SK-N-SH treated with all-trans-retinoic acid at 6 μM for 48 hours (cell line): ENCODE data around the gene BACH2.

ENCODE experiments used
- ATAC-seq: fragments of 200-7000 bp; cut with Tn5 transposase; 3 replicates; pipeline ENCODE4 v1.9.1; 2020; ENCODE audit warnings: mild to moderate bottlenecking, moderate library complexity
- ARNTL ChIP-seq: fragments of 450-650 bp; formaldehyde crosslinking; IDR thresholded peaks from 2 replicates; pipeline ENCODE4 v1.5.0; 2020; ENCODE audit warnings: low read depth, mild to moderate bottlenecking, moderate library complexity, borderline replicate concordance
- BACH2 ChIP-seq: fragments of 250-450 bp; sonication (Bioruptor Pico); IDR thresholded peaks from 2 replicates; pipeline ENCODE4 v1.9.0; 2021; ENCODE audit warnings: mild to moderate bottlenecking, borderline replicate concordance
- CREB5 ChIP-seq: fragments of 250-450 bp; sonication (Bioruptor Pico); IDR thresholded peaks from 2 replicates; pipeline ENCODE4 v1.5.1; 2020; ENCODE audit warnings: low read depth, mild to moderate bottlenecking, moderate library complexity
- CSDC2 ChIP-seq: fragments of 250-450 bp; sonication (Bioruptor Pico); IDR thresholded peaks from 2 replicates; pipeline ENCODE4 v1.5.0; 2020; ENCODE audit warnings: mild to moderate bottlenecking, moderate library complexity
- ESRRG ChIP-seq: fragments of 250-450 bp; sonication (Bioruptor Pico); IDR thresholded peaks from 2 replicates; pipeline ENCODE4 v1.6.1; 2021; ENCODE audit warnings: mild to moderate bottlenecking
- GLIS3 ChIP-seq: fragments of 250-450 bp; sonication (Bioruptor Pico); IDR thresholded peaks from 2 replicates; pipeline ENCODE4 v1.5.0; 2020; ENCODE audit warnings: mild to moderate bottlenecking, moderate library complexity
- ISL1 ChIP-seq: fragments of 250-450 bp; sonication (Bioruptor Pico); IDR thresholded peaks from 2 replicates; pipeline ENCODE4 v2.1.2; 2022; ENCODE audit warnings: mild to moderate bottlenecking, moderate library complexity
- PATZ1 ChIP-seq: fragments of 250-450 bp; sonication (Bioruptor Pico); IDR thresholded peaks from 2 replicates; pipeline ENCODE4 v1.8.0; 2020; ENCODE audit warnings: mild to moderate bottlenecking, moderate library complexity, borderline replicate concordance
- POU6F1 ChIP-seq: fragments of 250-450 bp; sonication (Bioruptor Pico); IDR thresholded peaks from 2 replicates; pipeline ENCODE4 v1.8.0; 2021; ENCODE audit warnings: low read depth, mild to moderate bottlenecking, moderate library complexity, borderline replicate concordance
- PPARA ChIP-seq: fragments of 250-450 bp; sonication (Bioruptor Pico); IDR thresholded peaks from 2 replicates; pipeline ENCODE4 v1.5.0; 2020; ENCODE audit warnings: mild to moderate bottlenecking, borderline replicate concordance
- RARB ChIP-seq: fragments of 250-450 bp; sonication (Bioruptor Pico); IDR thresholded peaks from 2 replicates; pipeline ENCODE4 v1.8.0; 2021; ENCODE audit warnings: mild to moderate bottlenecking, moderate library complexity
- SNAI2 ChIP-seq: fragments of 250-450 bp; sonication (Bioruptor Pico); IDR thresholded peaks from 2 replicates; pipeline ENCODE4 v1.5.0; 2020; ENCODE audit warnings: mild to moderate bottlenecking, moderate library complexity
- TCF4 ChIP-seq: fragments of 250-450 bp; sonication (Bioruptor Pico); IDR thresholded peaks from 2 replicates; pipeline ENCODE4 v1.8.0; 2021; ENCODE audit warnings: mild to moderate bottlenecking, moderate library complexity, borderline replicate concordance
- TOX ChIP-seq: fragments of 250-450 bp; sonication (Bioruptor Pico); IDR thresholded peaks from 2 replicates; pipeline ENCODE4 v1.8.0; 2021; ENCODE audit warnings: mild to moderate bottlenecking, moderate library complexity, borderline replicate concordance
- ZC3H10 ChIP-seq: fragments of 250-450 bp; sonication (Bioruptor Pico); IDR thresholded peaks from 2 replicates; pipeline ENCODE4 v1.5.1; 2021; ENCODE audit warnings: mild to moderate bottlenecking, moderate library complexity
- ZFP3 ChIP-seq: fragments of 250-450 bp; sonication (Bioruptor Pico); IDR thresholded peaks from 2 replicates; pipeline ENCODE4 v1.5.0; 2020; ENCODE audit warnings: mild to moderate bottlenecking, moderate library complexity
- ZFP30 ChIP-seq: fragments of 450-650 bp; formaldehyde crosslinking; IDR thresholded peaks from 2 replicates; pipeline ENCODE4 v1.5.0; 2022; ENCODE audit warnings: mild to moderate bottlenecking, moderate library complexity
- ZNF70 ChIP-seq: fragments of 450-650 bp; formaldehyde crosslinking; IDR thresholded peaks from 2 replicates; pipeline ENCODE4 v1.5.0; 2020; ENCODE audit warnings: mild to moderate bottlenecking, moderate library complexity
- ZNF8 ChIP-seq: fragments of 450-650 bp; formaldehyde crosslinking; IDR thresholded peaks from 2 replicates; pipeline ENCODE4 v1.5.0; 2020; ENCODE audit warnings: mild to moderate bottlenecking, moderate library complexity

Gene BACH2

DNA sequence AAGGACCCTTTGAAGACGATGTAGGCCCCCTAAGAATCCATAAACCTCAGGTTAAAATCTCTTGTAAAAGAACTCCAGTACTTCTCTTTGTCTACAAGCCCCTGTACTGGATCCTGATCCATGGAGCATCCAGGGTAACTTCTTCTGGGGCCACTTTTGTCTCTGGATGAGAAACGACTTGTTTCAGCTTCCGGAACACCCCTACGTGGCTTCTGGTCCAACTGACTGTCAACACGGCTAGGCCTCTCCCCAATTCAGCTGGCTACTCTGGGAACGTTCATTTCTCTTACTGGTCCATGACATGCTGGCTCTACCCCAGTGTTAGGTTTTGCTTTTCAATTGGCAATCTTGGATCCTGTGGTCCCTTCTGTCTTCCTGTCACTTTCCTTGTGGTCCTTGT lies 198.0 kb downstream of the BACH2 start:
- ATAC-seq: peak; percentile 26
- no peak for TF ChIP-seq ISL1 (CRISPR knock-in tag)
- TF ChIP-seq ARNTL (CRISPR knock-in tag): no peak
- TF ChIP-seq ZFP30 (CRISPR knock-in tag): no peak
- TF ChIP-seq SNAI2: no peak
- TF ChIP-seq CREB5: no peak
- no peak for TF ChIP-seq BACH2 (CRISPR knock-in tag)
- no peak for TF ChIP-seq PATZ1 (CRISPR knock-in tag)
- TF ChIP-seq ZNF8 (CRISPR knock-in tag): no peak
- TF ChIP-seq ZFP3 (CRISPR knock-in tag): no peak
- no peak for TF ChIP-seq TOX (CRISPR knock-in tag)
- TF ChIP-seq PPARA: no peak

- ATAC-seq: peak; percentile 93
- no peak for TF ChIP-seq TCF4 (CRISPR knock-in tag)
- TF ChIP-seq RARB (CRISPR knock-in tag): no peak
- TF ChIP-seq PATZ1 (CRISPR knock-in tag): peak; percentile 100
- TF ChIP-seq CREB5: peak; percentile 83
- TF ChIP-seq ISL1 (CRISPR knock-in tag): peak; percentile 77
- TF ChIP-seq SNAI2: no peak
- TF ChIP-seq POU6F1 (CRISPR knock-in tag): 0 out of 2 replicates have a peak, but pooled peaks have one; percentile 31
Observed at GRCh38 chr6:90098001-90098531, 198.6 kb downstream of the BACH2 start.

GRCh38 chr6:90097356-90097755 lies 199.3 kb downstream of the BACH2 start:
- no peak for ATAC-seq
- TF ChIP-seq TOX (CRISPR knock-in tag) (no peak), ZFP30 (CRISPR knock-in tag) (no peak), ZNF70 (CRISPR knock-in tag) (no peak), TCF4 (CRISPR knock-in tag) (no peak), ISL1 (CRISPR knock-in tag) (no peak)

DNA sequence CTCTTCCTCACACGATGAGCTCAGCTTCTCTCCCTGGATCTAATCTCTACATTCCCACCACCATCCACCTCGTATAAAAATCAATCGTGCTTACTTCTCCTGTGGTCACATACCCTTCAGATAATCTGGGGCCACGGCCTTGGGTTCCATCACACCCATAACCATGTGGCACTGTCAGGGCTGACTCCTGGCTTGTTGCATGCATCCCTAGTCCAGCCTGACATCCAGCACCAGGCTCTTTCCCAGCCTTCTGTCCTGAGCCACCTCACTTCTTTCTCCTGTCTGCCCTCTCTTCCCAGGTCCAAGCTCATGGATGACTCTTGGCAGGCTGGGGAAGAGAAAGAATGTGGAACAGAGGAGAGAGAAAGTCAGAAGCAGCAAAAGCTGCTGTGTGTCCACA lies 199.8 kb downstream of the BACH2 start:
- ATAC-seq: no peak
- no peak for TF ChIP-seq ISL1 (CRISPR knock-in tag)
- no peak for TF ChIP-seq PPARA
- no peak for TF ChIP-seq SNAI2
- TF ChIP-seq ZNF8 (CRISPR knock-in tag): no peak
- no peak for TF ChIP-seq TCF4 (CRISPR knock-in tag)
- no peak for TF ChIP-seq ZFP3 (CRISPR knock-in tag)
- no peak for TF ChIP-seq RARB (CRISPR knock-in tag)
- TF ChIP-seq GLIS3: no peak
- TF ChIP-seq PATZ1 (CRISPR knock-in tag): no peak
- no peak for TF ChIP-seq CREB5
- no peak for TF ChIP-seq ESRRG (CRISPR knock-in tag)
- no peak for TF ChIP-seq TOX (CRISPR knock-in tag)
- TF ChIP-seq ZFP30 (CRISPR knock-in tag): no peak
- TF ChIP-seq ZC3H10 (CRISPR knock-in tag): no peak
- TF ChIP-seq BACH2 (CRISPR knock-in tag): no peak
- no peak for TF ChIP-seq ARNTL (CRISPR knock-in tag)
- TF ChIP-seq ZNF70 (CRISPR knock-in tag): no peak
- TF ChIP-seq CSDC2: no peak
